Liver (tissue), 5 donors: ENCODE data around the gene THRB. TPM values are rescaled to one million over a fixed set of nuclear protein-coding genes. Genes with fewer than 3 reads are reported as not detected.

Source experiments
- polyA plus RNA-seq, 2 donors: library from polyadenylated mRNA; stranded (reverse) in 1 of 2; unstranded in 1 of 2; fragments of 200-250 nt in 1 of 2; fragments of >200 nt in 1 of 2; fragmentation: Nextera tagmentation in 1 of 2; extraction: Ambion mirVana in 1 of 2; gene quantifications; one replicate each; pipeline versions ENCODE4 v1.2.1 to v1.2.3, GENCODE V29; 2013 to 2015
- small RNA-seq: library from RNA; depleted of rRNA; stranded (forward); fragments of <200 nt; gene quantifications from one replicate; pipeline ENCODE3, GENCODE V24; 2014
- total RNA-seq, 2 donors: library from RNA; depleted of rRNA; stranded (reverse); fragments of >200 nt; gene quantifications; one replicate each; pipeline ENCODE4 v1.2.3, GENCODE V29; 2014
- donor health status: healthy.
- donor health status: healthy.
- donor health status: healthy.

Gene THRB
- total and polyA plus RNA-seq, 4 donors = 5.9 to 23.9 (median 9.3) TPM

Small RNA genes lying within 50 kb of the gene (small RNA-seq; reads per million reads assigned to genes)
- not detected for gene MIR4792
